ENCODE results near the gene GRB10. TPM values are rescaled to one million over a fixed set of nuclear protein-coding genes. Genes with fewer than 3 reads are reported as not detected.
A peak's percentile ranks its signal among the peaks of the same experiment; 100 is the strongest.

Gene GRB10
- total and polyA plus RNA-seq, 5 experiments from 2014 or later, result 0.47 to 2.9 (median 1.0) TPM

DNA sequence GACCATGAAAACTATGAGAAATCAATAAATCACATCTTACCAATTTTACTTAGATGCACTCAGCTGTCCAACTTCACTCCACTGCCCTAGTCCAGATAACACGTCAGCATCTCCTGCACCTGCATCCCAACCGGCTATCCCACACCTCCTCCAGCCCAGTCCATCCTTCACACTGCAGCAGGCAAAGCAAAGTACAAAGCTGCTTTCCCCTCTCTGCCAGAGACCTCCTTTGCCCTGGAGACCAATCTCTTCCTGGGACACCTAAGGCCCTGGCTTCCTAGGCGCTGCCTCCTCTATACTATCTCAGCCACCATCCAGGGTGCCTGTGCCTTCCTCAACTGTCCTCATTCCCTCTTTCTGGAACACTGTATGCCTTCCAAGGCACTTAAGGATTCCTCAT is 127.2 kb downstream of the GRB10 start:
- H3K9me3 Mint-ChIP-seq, result no peaks in the 10 kb centered on the region
- H3K27me3 Mint-ChIP-seq, result peaks cover 0 to 4% (median 0%) of the 10 kb centered on the region in 5 donors
- DNase-seq (no peak), ATAC-seq (no peak)
- POLR2A ChIA-PET, result no interaction called here
- H3K4me3 Mint-ChIP-seq, result no peak overlapping the region
- no peaks in the 10 kb centered on the region for H3K36me3 Mint-ChIP-seq
- H3K4me1 Mint-ChIP-seq, result peaks cover 13 to 26% (median 21%) of the 10 kb centered on the region in 4 donors
- peak overlapping the region in 1 of 10 donors; percentile 53 for H3K27ac Mint-ChIP-seq

DNA sequence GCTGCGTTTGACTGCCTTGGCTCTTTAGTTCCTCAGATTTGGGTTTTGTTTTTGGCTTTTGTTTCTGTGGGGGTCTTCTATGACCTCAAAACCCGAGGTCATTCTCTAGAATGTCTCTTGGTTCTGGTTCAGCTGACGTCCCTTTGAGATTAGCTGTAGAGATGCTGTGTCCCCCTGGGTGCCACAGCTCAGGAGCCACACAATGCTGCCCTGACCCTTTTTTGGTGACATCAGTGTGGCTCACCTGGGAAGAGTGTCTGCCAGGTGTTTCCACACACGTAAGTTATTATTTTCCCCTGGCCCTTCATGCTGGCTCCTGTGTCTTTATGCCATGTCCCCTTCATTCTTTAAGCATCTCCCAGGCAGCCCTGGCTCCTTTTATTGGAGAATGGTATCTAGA is 127.7 kb downstream of the GRB10 start:
- no peaks in the 10 kb centered on the region for H3K9me3 Mint-ChIP-seq
- H3K27me3 Mint-ChIP-seq, result peaks cover 0 to 4% (median 0%) of the 10 kb centered on the region in 5 donors
- peaks cover 8 to 22% (median 16%) of the 10 kb centered on the region in 4 donors for H3K4me1 Mint-ChIP-seq
- POLR2A ChIA-PET, result no interaction called here
- no peaks in the 10 kb centered on the region for H3K36me3 Mint-ChIP-seq
- ATAC-seq (no peak), DNase-seq (no peak)
- no peak overlapping the region for H3K27ac Mint-ChIP-seq
- H3K4me3 Mint-ChIP-seq, result no peak overlapping the region

DNA sequence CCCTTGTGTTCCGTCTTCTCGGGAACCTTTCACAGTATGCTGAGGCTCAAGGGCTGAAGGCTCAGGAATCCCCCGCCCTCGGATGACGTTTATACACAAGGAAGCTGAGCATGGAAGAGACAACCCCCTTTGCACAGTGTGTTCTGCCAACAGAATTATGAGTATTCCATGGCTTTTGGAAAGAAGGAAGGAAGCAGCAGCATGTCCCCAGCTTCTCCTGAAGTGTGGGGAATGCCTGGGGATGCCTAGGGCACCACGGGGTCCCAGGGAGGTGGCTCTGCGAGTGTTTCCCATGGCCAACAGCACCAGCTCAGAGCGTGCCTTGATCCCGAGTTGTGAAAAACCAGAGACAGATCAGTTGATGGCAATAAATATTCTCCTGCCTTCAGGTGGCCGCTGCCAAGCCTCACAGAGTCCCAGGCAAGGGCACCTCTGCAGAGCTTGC is 128.7 kb downstream of the GRB10 start:
- H3K9me3 Mint-ChIP-seq, result no peaks in the 10 kb centered on the region
- peaks cover 0 to 8% (median 0%) of the 10 kb centered on the region in 5 donors for H3K27me3 Mint-ChIP-seq
- no peak for DNase-seq
- H3K4me1 Mint-ChIP-seq, result peaks cover 2 to 14% (median 11%) of the 10 kb centered on the region in 4 donors
- H3K4me3 Mint-ChIP-seq, result no peak overlapping the region
- H3K36me3 Mint-ChIP-seq, result no peaks in the 10 kb centered on the region
- POLR2A ChIA-PET, result no interaction called here
- no peak overlapping the region for H3K27ac Mint-ChIP-seq
- no peak for ATAC-seq

DNA sequence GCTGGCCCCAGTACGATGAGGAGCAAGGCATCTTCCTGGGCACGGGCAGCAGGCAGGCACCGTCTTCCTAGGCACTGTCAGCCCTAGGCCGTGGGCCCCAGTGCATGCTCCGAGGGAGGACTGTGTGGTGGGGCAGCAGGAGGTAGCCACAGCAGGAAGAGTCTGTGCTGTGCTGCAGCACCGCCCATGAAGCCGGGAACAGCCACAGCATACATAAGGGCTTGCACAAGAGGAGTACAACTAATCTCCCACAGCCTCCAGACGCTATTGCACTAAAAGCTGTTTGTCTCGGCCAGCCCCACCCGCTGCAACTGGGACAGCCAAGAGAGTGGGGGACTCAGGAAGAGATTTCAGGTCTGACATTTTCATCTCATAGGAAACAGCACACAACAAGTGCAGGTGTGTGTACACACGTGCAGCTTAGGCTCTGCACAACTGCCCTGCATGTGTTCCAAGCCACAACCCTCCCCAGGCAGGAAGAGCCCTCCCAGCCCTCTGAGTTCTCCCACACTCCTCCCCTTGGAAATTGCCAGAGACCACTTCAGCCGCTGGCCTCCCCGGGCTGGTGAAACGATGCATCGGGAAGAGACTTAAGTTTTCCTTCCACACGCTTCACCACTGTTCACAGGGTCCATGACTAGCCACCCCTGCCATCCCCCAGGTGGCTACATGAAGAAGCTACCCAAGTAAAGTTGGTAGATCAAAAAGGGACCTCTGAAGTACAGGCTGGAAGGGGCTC is 129.4 kb downstream of the GRB10 start:
- Mint-ChIP-seq H3K27me3 (peaks cover 0 to 8% (median 0%) of the 10 kb centered on the region in 5 donors), H3K36me3 (no peaks in the 10 kb centered on the region), H3K4me3 (no peak overlapping the region), H3K4me1 (peaks cover 0 to 14% (median 11%) of the 10 kb centered on the region in 4 donors), H3K9me3 (no peaks in the 10 kb centered on the region), H3K27ac (peak overlapping the region in 3 of 10 donors; percentile 16 to 67 (median 32))
- POLR2A ChIA-PET, result no interaction called here
- peak in 1 of 2 donors; percentile 38 for ATAC-seq
- DNase-seq, result no peak

DNA sequence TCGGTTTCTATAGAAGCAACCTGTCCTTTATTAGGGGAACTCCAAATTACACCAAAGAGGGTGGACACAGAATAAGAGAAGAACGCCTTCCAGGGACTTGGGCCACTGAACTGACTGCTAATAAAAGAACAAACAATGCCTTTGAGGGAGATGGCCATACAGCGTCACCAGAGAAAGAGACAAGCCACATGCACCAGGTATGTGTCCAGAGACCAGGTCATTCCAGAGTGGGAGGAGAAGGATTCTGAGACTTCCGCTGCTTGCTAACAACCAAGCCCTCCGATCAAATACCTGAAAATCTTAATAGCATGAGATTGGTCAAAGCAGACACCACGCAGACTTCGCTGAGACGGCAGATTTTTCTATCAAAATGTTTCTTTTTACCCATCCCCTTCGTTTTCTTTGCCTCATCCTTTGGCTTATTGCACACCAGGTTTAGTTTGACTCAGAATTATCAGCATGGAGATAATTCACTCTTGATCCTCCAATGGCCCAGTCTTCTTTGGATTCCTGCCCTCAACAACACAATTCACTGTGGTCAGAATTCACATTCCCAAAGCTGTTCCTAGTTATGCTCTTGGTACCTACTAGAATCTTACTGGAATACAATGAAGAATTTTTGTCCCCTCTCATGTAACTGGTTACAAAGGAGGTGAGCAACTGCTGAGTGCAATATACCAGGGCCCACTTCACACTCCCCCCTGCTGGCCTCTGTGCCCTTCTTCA is 130.1 kb downstream of the GRB10 start:
- H3K27ac Mint-ChIP-seq, result peak overlapping the region in 2 of 10 donors; percentile 32 to 67
- DNase-seq (no peak), ATAC-seq (no peak)
- H3K36me3 Mint-ChIP-seq, result no peaks in the 10 kb centered on the region
- peaks cover 0 to 17% (median 11%) of the 10 kb centered on the region in 4 donors for H3K4me1 Mint-ChIP-seq
- peaks cover 0 to 8% (median 0%) of the 10 kb centered on the region in 5 donors for H3K27me3 Mint-ChIP-seq
- POLR2A ChIA-PET, result no interaction called here
- H3K4me3 Mint-ChIP-seq, result no peak overlapping the region
- no peaks in the 10 kb centered on the region for H3K9me3 Mint-ChIP-seq

DNA sequence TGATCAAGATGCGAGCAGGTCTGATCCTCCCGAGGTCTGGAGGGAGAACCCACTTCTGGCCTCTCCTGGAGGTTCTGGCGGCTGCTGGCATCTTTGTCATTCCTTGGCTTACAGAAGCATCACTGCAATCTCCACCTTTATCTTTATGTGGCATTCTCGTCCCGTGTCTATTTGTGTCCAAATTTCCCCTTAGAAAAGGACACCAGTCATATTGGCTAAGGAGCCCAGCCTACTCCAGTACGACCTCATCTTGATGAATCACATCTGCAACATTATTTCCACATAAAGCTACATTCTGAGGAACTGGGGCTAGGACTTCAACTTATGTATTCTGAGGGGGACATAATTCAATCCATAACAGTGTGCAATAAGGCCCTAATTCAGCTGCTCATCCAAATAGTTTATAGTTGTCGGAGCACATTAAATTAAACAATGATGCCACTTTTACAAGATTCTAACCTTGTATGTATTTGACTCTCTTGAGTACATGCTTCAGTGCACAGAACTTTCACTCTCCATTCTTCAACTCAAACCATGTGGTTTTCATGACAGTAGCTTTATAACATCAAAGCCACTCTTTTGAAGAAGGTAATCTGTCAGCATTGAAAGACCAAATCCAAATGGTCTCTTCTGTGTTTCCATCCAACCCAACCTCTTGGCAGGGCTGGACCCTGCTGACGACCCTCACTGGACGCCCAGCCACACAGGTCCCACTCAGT is 131.3 kb downstream of the GRB10 start:
- no peak overlapping the region for H3K4me3 Mint-ChIP-seq
- H3K36me3 Mint-ChIP-seq, result no peaks in the 10 kb centered on the region
- no peak overlapping the region for H3K27ac Mint-ChIP-seq
- peaks cover 0 to 18% (median 11%) of the 10 kb centered on the region in 4 donors for H3K4me1 Mint-ChIP-seq
- DNase-seq (no peak), ATAC-seq (no peak)
- H3K9me3 Mint-ChIP-seq, result no peaks in the 10 kb centered on the region
- POLR2A ChIA-PET, result no interaction called here
- peaks cover 0 to 8% (median 0%) of the 10 kb centered on the region in 5 donors for H3K27me3 Mint-ChIP-seq

DNA sequence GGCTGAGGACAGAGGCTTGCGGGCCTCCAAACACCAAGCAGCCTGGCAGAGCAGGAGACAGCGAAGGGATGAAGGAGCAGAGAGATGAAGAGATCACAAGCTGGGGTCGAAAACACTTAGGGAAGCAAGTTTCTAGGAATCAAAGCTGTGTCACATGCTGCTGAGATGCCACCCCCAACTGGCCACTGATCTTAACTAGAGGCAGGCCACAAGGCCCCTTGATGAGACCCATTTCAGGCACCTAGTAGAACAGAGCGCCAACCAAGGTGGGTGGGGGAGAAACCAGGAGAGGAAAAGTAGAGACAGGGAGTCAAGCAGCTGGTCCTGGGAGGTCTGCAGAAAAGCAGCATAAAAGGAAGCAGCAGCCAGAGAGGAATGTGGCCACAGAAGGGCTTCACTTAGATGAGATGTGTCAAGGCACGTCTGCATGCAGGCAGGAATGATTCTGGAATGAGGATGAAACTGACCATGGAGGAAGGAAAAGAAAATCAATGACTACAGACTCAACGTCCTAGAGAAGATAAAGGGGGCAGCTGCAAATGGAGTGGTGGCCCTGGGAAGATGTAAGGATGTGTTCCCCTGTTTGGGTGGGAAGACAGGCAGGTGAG is 132.5 kb downstream of the GRB10 start:
- Mint-ChIP-seq H3K4me1 (peaks cover 0 to 13% (median 10%) of the 10 kb centered on the region in 4 donors), H3K4me3 (no peak overlapping the region), H3K27ac (peak overlapping the region in 2 of 10 donors; percentile 8 to 15), H3K36me3 (no peaks in the 10 kb centered on the region), H3K9me3 (no peaks in the 10 kb centered on the region), H3K27me3 (peaks cover 0 to 4% (median 0%) of the 10 kb centered on the region in 5 donors)
- DNase-seq (no peak), ATAC-seq (no peak)
- POLR2A ChIA-PET, result no interaction called here

DNA sequence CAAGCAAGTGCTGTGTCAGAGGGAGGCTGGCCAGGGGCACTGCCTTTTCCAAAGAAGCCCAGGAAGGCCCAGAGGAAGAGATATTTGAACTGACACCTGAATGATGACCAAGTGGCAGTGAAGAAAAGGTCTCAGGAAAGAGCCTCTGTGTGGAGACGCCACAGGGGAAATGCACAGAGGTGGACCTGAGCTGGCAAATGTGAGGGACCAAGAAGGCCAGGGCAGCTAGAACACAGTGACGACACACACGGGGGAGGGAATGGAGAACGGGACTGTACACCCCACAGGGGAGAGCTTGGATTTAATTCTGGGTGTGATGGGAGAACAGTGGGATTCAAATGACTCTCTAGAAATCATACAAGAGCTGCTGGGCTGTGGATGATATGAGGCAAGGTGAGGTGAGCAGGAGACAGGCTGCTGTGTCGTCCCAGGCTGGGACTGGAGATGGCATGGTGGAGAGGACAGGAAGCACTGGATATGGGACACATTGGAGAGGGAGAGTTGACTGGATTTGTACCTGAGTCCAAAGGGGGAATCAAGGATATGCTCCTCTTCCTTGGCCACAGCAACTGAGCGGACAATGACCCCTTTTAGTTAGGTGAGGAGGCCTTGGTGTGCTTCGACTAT is 133.3 kb downstream of the GRB10 start:
- H3K27ac Mint-ChIP-seq, result no peak overlapping the region
- ATAC-seq (no peak), DNase-seq (no peak)
- POLR2A ChIA-PET, result interaction anchor here (0.6 kb wide), 1 partner anchor 16 kb away, joined by 3 read pairs; no protein-coding TSS in a partner anchor
- no peaks in the 10 kb centered on the region for H3K36me3 Mint-ChIP-seq
- peaks cover 0 to 13% (median 10%) of the 10 kb centered on the region in 4 donors for H3K4me1 Mint-ChIP-seq
- no peaks in the 10 kb centered on the region for H3K9me3 Mint-ChIP-seq
- H3K4me3 Mint-ChIP-seq, result no peak overlapping the region
- H3K27me3 Mint-ChIP-seq, result peaks cover 0 to 4% (median 0%) of the 10 kb centered on the region in 5 donors

DNA sequence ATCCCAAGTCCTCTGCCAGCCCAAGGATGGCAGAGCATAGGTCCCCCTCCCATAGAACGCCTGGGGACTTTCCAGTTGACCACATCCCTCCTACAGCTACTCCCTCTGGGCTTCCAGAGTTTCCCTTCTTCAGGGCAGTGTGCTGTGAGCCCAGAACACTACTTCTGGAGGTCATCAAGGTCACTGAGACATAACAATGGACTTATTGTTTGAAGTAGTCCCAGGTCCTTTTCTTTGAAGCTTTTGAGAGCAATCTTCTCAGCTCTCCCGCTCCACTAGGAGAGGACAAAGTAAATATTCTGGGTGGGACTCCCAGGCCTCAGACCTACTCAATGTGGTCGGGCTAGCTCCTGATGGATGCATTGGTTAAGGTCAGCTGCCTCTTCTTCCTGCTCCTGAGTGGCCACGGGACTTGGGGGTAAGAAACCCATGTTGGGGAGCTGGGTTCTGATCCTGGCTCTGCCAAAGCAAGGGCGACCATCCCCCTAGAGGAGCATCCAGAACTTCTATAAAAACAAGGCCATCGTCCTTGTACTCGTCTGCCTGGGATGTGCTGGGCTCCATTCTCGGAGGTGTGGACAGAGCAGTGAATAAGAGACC is 134.0 kb downstream of the GRB10 start:
- POLR2A ChIA-PET, result no interaction called here

DNA sequence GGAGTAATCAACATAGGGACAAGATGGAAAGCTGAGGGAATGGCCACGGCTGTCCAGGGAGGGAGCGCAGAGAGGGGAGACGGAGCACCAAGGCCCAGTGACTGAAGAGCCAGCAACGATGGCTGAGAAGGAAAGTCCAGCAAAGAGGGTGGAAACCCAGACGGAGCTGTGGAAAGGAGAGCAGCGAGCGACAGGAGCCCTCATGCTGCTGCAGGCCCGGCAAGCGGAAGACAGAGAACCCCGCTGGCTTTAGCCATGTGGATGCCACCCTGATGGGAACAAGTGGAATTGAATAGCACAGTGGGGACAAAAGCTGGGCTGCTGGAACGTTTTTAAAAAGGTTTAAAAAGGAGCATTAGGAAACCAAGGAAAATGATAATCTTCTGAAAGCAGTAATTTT is 134.6 kb downstream of the GRB10 start:
- Mint-ChIP-seq H3K4me3 (no peak overlapping the region), H3K27ac (peak overlapping the region in 2 of 10 donors; percentile 32 to 68), H3K4me1 (peaks cover 0 to 10% (median 2%) of the 10 kb centered on the region in 4 donors), H3K9me3 (no peaks in the 10 kb centered on the region), H3K27me3 (peaks cover 0 to 4% (median 0%) of the 10 kb centered on the region in 5 donors), H3K36me3 (no peaks in the 10 kb centered on the region)
- no peak for DNase-seq
- ATAC-seq, result no peak
- POLR2A ChIA-PET, result no interaction called here

More for the DNA sequence above, 134.0 kb downstream of the GRB10 start:
- DNase-seq, result no peak
- Mint-ChIP-seq H3K27ac (peak overlapping the region in 1 of 10 donors; percentile 46), H3K4me1 (peaks cover 0 to 12% (median 8%) of the 10 kb centered on the region in 4 donors), H3K9me3 (no peaks in the 10 kb centered on the region), H3K27me3 (peaks cover 0 to 4% (median 0%) of the 10 kb centered on the region in 5 donors), H3K4me3 (no peak overlapping the region), H3K36me3 (no peaks in the 10 kb centered on the region)
- ATAC-seq, result no peak

DNA sequence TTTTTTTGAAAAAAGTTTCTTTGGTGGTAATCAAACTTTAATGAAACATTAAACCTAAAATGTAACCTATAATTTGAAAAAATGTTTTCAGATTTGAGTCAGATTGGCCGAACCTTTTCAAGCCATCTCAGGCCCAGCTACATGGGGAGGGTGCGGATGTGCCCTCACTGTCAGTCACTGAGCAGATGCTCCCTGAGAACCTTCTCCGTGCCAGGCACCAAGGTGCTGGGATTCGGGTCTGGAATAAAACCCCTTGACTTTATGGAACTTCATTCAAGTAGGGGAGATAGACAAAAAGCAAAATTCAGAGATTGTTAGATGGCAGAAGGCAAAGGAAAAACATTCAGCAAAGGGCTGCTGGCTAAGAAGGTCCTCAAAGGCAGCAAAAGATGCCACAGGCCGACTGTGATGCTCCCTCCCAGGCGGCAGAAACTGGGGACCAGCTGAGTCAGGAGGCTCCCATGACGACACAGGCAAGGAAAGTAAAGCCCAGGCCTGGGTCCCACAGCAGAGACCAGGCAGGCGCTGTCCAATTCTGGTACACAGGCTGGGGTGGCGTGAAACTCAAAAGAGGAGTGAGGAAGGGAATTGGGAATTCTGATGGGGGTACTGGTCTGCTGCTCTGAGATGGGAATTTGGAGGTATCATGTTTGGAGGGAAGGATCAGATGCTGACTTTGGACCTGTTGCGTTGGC is 135.3 kb downstream of the GRB10 start:
- Mint-ChIP-seq H3K27ac (peak overlapping the region in 1 of 10 donors; percentile 32), H3K4me1 (peaks cover 0 to 8% (median 0%) of the 10 kb centered on the region in 4 donors), H3K36me3 (no peaks in the 10 kb centered on the region), H3K4me3 (no peak overlapping the region), H3K9me3 (no peaks in the 10 kb centered on the region), H3K27me3 (peaks cover 0 to 4% (median 0%) of the 10 kb centered on the region in 5 donors)
- no peak for DNase-seq
- POLR2A ChIA-PET, result no interaction called here
- ATAC-seq, result no peak

Measured in naive thymus-derived CD8-positive, alpha-beta T cell (primary cell).